Cardiac septum (tissue), 1 donor: ENCODE data around the gene TMEM63A. TPM values are rescaled to one million over a fixed set of nuclear protein-coding genes. Genes with fewer than 3 reads are reported as not detected.

ENCODE experiments used
- DNase-seq: peaks from one replicate; pipeline ENCODE4 v3.0.0-alpha.2; 2020; ENCODE audit warnings: low spot score
- intact Hi-C: fragments of 100-400 bp; cut with DNase I; formaldehyde crosslinking; loops from one replicate; pipeline ENCODE4 v1.14.0; 2022
- total RNA-seq: library from RNA; stranded (reverse); fragmentation: NEBNext Ultra II Directional; extraction: Animal tissue kit (Norgen Biotek cat#: 25700); gene quantifications from one replicate; pipeline ENCODE4 v1.2.1, GENCODE V29; 2021
- donor health status: DM: no; HTN: no; CAD: no.

The TMEM63A gene
- total RNA-seq, 1 donor from 2014 or later = 21.4 TPM

DNA sequence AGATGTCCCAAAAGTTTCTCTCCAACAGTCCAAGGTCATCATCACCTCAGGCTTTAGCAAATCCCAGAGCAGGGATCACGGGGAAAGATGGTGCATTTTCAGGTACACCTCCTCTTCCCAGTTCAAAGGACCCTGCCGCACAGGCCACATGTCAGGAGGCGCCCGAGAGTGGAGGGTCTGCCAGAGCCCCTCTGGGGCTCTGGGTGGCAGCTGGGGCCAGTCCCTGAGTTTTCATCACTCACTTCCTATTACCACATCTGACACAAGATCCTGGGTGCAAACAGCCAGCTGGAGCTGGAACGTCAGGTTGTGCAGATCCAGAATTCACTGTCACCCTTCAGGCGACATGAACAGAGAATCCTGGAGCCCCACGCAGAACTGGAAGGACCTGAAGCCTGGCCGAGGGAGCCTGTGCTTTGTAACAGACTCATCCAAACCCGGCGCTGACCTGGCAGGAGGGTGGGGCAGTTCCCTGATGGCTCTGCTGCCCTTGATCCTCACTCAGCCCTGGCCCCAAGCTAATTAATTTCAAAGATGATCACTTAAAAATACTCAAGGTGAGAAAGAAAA, 8.8 kb downstream of the TMEM63A start:
- intact Hi-C loops = no loop called here

DNA sequence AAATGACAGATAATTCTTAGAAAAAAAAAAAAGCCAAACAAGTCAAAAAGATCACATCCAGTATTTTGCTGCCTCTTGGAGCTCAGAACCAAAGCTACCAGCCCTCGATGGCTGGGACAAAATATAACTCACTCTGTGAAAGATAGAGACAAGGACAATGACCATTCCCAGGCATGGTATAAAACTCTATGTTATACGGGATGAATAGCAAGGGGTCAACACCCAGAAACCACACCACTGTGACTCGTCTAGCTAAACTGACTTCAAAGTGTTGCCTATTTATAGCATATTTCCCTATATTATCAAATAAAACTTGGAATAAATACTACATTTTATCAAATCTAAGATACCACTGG, 10.1 kb downstream of the TMEM63A start:
- no peak for DNase-seq
- intact Hi-C loops = no loop called here

More for the DNA sequence above, 8.8 kb downstream of the TMEM63A start:
- no peak for DNase-seq

DNA sequence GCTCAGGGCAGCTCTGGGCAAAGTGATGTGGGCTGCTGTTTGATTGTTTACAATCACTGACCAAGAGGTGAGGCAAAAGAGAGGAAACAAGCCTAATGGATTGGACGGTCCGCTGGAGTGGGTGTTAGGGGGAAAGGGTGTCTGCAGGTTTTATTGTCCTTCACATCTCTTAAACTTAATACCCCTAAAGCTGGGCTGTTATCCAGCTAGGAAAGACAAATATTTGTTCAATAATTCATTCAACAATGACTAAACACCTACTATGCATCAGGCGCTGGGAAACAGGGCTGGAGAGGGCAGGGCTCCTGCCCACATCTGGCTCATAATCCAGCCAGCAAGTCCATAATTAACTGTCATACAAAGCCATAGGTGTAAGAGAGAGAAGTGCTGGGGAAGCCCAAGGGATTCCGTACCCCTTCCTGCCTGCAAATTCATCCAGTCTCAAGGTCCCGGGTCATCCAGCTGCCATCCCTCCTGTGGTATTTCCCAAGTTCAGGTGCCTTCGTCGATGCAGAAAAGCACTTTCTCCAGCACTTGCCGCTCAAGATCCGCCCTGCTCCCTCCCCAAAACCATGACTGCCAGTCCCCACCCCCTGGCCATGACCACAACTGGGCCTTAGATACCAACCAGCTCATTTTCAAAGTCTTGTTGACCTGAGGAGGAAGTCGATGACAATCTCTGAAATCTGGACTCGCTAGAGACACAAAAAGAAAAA, 10.7 kb downstream of the TMEM63A start:
- no peak for DNase-seq
- intact Hi-C loops = no loop called here

DNA sequence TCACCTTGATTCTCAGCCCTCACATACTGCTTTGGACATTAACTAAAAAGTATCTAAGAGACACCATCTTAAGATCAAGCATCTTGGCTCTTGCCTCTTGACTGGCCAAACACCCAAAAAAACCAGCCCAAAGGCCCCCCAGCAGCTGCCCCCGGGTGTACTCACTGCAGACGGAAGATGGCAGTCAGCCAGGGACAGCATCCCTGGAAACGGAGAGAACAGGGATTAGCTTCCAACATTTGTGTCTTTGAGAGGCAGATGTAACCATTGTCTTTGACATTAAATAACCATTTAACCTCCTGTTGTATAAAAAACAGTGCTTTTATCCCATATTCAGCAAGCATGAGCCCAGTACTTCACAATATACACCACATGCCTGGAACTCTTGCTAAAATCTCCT, 11.3 kb downstream of the TMEM63A start:
- DNase-seq = no peak
- intact Hi-C loops = no loop called here

DNA sequence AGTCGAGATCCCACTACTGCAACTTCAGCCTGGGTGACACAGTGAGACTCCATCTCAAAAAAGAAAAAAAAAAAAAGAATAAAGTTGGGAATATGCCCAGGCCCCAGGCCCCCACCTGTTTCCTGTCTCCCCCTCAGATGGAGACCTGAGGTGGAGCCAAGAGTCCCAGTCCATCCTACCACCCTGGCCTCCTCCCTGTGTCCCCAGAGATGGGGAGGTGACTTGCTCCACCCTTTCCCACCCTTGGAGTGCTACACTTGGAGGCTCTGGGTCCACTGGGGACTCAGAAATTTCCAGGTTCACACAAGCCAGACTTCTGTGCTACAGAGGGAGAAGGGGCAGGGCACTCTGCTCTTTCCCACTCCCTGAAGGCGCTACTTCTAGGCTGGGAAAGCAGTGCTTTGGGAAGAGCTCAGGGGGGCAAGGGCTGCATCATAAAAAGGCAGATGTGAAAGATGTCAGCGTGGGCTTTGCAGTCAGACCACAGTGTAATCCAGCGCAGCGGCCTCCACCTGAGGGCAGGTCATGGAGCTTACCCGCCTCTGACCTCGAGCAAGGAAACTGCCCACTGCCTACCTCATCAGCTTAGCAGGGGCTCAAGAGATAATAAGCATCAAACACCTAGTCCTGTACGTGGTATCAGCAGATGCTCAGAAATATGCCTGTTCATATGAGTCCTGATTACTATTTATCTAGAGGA, 13.4 kb downstream of the TMEM63A start:
- DNase-seq = no peak
- intact Hi-C loops = no loop called here

DNA sequence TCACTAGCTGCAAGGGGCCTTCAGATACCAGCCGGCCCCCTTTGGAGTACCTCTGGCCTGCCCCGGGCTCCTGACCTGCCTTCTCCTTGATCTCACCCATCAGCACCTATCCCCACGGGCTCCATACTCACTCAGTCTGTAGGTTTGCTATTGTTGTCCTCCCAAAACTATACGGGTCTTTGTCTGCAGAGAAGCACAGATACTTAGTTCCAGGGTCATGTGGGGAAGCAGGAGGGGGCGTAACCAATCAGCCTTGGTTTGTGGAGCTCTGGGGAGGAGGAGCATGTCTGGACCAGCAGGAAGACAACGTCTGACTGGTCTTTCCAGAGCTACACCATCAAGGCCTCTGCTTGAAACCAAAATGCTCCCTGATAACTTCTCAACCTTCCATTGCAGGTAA, 15.2 kb downstream of the TMEM63A start:
- no peak for DNase-seq
- intact Hi-C loops = no loop called here

DNA sequence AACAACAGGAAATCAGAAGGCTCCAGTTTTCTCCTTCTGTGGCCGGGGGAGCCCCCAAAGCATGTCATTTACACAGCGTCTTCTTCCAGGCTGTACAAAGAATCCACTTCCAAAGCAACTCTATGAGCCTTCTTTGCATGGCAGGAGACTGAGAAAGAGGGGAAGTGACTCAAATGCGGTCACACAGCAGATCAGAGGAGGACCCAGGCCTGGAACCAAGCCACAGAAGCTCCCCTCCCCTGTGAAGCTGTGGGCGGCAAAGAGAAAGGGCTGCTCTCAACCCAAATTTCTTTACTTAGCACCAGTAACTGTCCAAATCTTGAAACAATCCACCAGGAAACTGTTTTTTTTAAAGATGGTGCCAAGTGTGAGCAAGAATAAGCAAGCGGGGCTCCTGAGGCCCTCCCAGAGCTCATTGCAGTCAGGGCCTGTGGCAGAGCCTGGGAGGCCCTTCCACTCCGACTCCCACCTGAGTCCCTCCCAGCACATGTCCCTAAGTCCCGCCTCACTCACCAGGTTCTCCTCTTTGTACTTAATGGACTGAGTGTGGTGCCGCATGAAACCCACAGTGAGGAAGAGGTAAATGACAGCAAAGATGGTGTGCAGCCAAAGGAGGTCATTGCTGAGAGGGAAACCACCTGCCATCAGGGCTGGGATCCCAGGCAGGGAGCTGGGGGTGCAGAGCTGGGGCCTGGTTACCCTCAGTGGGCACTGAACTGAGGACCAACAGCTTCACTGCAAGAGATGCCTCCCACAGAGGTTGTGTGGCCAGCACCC, 15.9 kb downstream of the TMEM63A start:
- intact Hi-C loops = no loop called here
- no peak for DNase-seq

DNA sequence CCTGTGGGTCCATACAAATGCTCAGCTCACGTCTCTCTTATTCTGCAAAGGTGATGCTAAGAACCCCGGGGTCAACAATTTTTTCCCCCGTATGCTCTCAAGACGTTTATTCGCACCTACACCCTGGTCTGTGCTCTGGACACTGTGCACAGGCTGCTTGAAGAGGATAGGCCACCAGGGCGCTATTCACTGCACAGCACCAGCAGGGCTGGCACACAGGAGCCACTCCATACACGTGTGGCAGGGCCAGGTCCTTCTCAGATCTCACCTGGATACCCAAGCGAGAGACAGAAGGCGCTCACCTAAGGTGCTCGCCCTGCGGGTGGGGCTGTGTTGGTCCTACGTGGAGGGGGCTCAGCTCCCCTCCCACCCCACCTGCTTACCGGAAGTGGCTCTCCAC, 16.7 kb downstream of the TMEM63A start:
- no peak for DNase-seq
- intact Hi-C loops = no loop called here

DNA sequence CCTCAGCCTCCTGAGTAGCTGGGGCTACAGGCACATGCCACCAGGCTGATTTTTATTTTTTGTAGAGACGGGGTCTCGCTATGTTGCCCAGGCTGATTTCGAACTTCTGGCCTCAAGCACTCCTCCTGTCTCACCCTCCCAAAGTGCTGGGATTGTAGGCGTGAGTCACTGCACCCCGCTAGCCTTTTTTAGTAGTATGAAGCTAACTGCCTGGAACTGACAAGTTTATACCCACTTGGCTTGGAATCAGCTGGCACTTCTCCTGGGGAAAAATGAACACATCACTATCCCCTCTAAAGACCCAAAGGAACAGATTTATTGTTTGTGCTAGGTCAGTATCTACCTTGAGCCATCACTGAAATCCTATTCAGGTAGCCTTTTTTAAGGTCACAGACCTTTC, 19.0 kb downstream of the TMEM63A start:
- no peak for DNase-seq
- intact Hi-C loops = no loop called here

DNA sequence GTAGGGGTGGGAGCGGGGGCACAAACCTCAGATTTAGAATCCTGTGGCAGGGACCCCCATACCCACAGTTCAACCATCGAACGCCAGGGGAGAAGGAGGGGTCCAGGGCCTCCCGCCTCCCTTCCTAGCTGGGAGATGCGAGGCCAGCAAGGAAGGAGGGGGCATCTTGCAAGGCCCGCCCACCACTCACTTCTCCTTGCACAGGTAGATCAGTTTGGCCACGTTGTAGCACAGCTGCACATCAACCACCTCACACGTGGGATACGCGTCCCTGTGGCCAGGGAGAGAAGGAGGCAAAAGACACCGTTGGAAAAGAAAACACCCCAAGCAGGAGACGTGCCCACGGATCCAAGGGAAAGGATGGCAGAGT, 19.6 kb downstream of the TMEM63A start:
- intact Hi-C loops = no loop called here
- no peak for DNase-seq

DNA sequence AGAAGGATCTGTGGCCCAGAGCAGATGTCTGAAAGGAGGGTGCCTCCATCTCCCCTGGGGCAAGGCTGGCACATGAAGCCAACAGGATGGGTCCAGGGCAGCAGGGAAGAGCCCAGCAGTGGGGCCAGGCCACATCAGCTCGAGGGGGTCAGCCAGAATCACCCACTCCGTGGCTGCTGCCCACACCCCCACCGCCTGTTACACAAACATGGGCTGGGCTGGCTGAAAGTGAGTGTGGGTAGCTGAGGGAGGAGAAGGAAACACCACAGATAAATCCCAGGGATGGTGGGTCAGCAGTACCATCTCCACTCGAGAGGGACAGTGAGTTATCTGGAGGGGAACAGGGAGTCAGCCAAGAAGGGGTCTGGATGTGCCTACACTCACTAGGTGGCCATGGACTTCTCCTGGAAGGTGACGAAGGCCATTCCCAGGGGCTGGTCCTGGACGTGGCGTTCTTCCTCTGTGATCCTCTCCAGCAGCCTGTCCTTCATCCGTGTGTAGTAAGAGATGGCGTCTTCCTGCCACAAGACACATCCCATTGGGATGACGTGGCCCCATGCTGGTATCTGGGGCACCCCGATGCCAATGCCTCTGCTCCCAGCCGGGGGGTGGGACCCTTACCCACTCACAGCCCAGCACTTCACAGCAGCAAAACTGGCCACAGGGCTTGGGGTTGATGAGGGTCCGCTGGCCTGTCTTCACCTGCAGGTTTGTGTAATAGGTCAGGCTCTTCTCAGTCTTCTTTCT, 20.2 kb downstream of the TMEM63A start:
- intact Hi-C loops = no loop called here
- DNase-seq = no peak

DNA sequence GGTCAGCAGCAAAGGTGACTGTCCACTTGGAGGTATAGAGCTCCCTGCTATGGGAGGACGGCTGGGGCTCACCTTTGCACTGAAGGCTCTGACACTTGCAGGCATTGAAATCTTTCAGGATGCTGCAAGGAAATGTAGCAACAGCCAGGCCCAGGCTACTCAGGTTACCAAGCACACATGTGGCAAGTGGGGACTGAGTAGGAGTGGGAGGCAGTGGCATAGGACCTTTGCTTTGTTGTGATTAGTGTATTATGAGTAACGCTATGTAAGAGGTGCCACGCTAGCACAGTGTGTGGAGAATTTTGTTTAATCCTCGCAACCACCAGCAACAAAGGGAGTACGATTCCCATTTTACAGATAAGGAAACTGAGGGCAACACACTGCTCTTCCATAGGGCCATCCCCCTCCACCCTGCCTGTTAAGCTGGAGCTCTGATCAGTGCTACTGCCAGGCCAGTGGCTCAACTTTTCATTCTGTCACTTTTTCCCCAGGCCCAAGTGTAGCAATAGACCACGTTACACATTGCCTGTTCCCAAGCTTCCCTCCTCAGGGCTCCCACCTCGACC, 21.2 kb downstream of the TMEM63A start:
- intact Hi-C loops = no loop called here
- DNase-seq = no peak

DNA sequence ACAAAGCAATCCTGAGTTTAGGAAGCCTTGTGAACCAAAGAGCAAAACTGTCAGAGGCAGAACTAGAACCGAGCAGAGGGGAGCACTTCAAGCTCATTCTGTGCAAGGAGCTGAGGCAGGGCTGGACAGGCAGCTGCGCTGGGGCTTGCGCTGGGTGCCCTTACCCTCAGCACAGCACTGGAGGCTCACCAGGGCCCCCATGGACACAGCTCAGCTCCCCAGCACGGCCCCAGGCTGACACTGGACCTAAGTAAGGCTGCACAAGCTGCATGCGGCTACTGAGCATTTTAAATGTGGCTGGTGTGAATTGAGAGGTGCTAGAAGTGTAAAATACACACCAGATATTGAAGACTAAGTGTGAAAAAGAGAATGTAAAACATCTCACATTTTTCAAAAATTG, 22.1 kb downstream of the TMEM63A start:
- no peak for DNase-seq
- intact Hi-C loops = no loop called here

DNA sequence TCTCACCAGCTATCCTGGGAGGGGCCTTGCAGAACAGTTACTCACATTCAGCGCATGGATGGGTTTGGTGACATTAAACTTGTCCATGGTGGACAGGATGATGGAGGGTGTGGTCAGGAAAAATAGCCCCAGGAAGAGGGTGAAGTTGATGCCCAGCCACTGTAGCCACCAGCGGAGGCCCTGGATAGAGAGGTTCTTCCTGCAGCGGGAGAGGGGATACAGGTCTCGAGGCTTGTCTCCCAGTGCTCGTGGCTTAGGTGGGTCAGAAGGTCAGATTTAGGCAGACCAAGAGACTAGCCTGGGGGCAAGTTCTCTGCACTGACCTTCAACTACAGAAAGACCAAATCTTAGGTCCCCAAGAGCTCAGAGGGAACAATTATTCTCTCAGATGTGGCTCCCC, 23.0 kb downstream of the TMEM63A start:
- intact Hi-C loops = no loop called here
- no peak for DNase-seq

DNA sequence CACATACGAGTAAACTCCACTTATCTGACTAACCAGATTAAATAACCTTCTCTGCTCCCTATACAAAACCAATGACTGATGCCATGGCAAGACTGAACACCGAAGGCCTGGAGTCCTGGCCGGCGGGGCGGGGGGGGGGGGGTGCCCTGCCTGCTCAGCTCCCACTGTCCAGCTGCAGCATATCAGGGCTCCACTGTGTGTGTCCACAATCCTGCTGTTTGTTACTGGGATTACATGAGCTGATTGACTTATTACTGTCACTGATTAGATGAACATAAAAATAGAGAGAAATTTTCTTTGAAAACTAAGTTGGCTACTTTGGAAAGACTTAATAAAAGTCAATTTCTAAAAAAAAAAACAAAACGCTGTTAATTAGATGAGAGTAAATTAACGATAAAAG, 24.9 kb downstream of the TMEM63A start:
- intact Hi-C loops = no loop called here
- DNase-seq = no peak

DNA sequence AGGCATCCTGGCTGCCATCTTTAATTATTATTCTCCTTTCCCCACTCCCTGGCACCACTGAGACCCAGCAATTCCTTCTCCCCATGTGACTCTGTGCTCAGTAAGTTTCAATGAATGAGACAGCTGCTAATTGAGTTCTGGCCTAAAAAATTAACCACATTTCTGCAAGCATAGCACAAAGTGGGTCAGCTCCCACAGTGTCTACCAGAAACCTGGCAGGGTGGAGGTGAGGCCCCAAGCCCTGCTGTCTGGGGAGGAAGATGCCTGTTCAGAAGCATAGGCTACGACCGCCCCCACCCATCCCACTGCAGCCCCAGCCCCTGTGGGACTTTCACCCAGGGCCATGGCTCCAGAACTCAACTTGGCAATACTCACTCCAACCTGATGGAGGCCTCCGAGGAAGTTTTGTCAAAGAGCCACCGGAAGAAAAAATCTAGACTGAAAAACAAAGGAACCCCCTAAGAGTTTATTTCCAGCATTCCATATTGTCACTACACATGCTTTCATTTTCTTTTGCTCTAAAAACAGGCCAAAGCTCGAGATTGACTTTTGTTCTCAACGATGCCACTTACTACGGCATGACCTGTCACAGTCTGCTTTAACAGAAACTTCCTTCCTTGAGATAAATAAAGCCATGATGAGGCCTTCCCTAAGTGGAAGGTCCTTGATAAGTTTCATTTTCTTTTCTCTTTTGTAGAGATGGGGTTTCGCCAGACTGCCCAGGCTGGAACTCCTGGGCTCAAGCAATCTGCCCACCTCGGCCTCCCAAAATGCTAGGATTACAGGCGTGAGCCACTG, 26.5 kb downstream of the TMEM63A start:
- no peak for DNase-seq
- intact Hi-C loops = no loop called here

DNA sequence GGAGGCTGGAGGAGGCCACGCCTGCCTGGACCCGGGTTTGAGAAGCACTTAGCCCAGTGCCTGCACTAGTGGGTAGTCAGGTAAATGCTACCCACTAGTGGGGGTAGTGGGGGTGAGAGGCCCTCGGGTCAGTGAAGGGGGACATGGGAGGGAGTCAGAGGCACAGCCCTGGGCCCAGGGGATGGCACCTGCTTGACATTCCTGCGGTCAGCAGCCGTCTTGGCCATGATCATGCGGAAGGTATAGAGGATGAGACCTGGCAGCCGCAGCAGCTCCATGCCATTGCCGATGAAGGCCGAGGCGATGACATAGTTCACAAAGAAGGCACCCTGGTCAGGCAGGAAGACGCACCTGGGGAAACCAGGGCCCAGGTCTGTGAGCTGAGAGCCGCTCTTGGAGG, 28.7 kb downstream of the TMEM63A start:
- no peak for DNase-seq
- intact Hi-C loops = no loop called here

DNA sequence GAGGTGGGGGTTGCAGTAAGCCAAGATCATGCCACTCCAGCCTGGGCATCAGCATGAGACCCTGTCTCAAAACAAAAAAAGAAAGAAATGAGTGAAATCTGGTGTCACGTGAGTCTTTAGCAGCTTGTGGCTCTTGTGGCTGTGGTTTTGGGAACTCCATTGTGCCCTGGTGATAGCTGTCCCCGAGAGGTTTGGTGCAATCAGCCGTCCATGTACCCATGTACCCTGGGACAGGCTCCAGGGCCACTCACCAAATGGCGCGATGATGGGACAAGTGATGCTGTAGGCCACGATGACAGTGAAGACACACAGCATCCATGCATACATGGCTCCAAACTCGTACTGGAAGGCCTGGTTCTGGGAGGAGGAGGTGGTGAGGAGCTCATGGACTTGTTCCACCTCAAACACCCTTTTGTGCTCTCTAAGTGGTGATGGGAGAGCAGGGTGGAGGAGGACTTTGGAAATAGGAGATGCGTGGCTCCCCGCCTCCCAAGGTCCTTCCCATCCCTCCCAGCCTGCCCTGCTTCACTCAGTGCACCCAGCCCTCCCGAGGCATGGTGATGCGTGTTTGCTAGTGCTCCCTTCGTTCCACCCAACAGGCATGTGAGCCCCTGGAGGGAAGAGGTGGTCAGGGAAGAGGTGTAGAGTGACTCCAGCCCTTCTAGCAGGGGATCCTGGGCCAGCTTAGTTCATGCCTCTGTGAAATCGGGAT, 29.6 kb downstream of the TMEM63A start:
- intact Hi-C loops = no loop called here
- no peak for DNase-seq
